Activated CD4-positive, alpha-beta T cell treated with anti-CD3 and anti-CD28 coated beads, Interleukin-2, amount 10 ng/mL, durations not matched to agents 7 days and 5 days (primary cell): Measurements from ENCODE around the gene SNTB2. TPM values are rescaled to one million over a fixed set of nuclear protein-coding genes. Genes with fewer than 3 reads are reported as not detected.

Source experiments
- CTCF ChIA-PET: fragments of 350-600 bp; sonication (Branson Sonifier 250); formaldehyde crosslinking; loops from one replicate; lab custom pipeline; 2021; ENCODE audit warnings: antibody characterized with exemption; lab: Charles Lee
- POLR2A ChIA-PET: fragments of 350-600 bp; sonication (Branson Sonifier 250); formaldehyde crosslinking; loops from one replicate; lab custom pipeline; 2021; ENCODE audit warnings: antibody characterized with exemption; lab: Charles Lee
- DNase-seq: peaks from one replicate; pipeline ENCODE4 v3.0.0-alpha.2; 2020
- H3K27ac Mint-ChIP-seq: one replicate; pipeline ENCODE4 v1.8.0; 2021; ENCODE audit warnings: mild to moderate bottlenecking, moderate library complexity, mixed read lengths
- H3K27me3 Mint-ChIP-seq: one replicate; pipeline ENCODE4 v1.8.0; 2021; ENCODE audit warnings: mixed read lengths
- H3K36me3 Mint-ChIP-seq: one replicate; pipeline ENCODE4 v1.8.0; 2021; ENCODE audit warnings: low read depth, mixed read lengths
- H3K4me1 Mint-ChIP-seq: one replicate; pipeline ENCODE4 v1.8.0; 2021; ENCODE audit warnings: mixed read lengths
- H3K4me3 Mint-ChIP-seq: one replicate; pipeline ENCODE4 v1.8.0; 2021; ENCODE audit warnings: mild to moderate bottlenecking, moderate library complexity, mixed read lengths
- H3K9me3 Mint-ChIP-seq: one replicate; pipeline ENCODE4 v1.8.0; 2021; ENCODE audit warnings: mixed read lengths
- total RNA-seq, 2 experiments: library from RNA; stranded (reverse); gene quantifications; one replicate each; pipeline ENCODE4 v1.2.3, GENCODE V29; 2021

SNTB2 gene
- total RNA-seq, 2 experiments from 2014 or later = 20.2 to 25.3 TPM

DNA sequence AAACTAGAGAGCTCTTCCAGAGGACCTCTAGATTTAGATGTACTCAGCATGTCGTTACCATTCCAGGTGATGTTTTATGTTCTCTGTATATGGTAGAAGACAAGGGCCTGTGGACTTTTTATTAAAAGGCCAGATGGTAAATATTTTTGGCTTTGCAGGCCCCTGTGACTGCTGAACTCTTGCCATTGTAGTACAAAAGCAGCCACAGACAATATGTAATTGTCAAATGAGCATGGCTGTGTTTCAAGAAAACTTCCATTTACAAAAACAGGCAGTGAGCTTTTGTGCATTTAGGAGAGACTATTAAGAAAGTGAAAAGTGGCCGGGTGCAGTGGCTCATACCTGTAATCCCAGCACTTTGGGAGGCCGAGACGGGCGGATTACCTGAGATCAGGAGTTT is 157.2 kb downstream of the SNTB2 start:
- peaks cover 29% of the 10 kb centered on the region for H3K4me1 Mint-ChIP-seq
- POLR2A ChIA-PET = no interaction called here
- no peak overlapping the region for H3K4me3 Mint-ChIP-seq
- H3K9me3 Mint-ChIP-seq = no peaks in the 10 kb centered on the region
- no peak for DNase-seq
- peaks cover 39% of the 10 kb centered on the region for H3K36me3 Mint-ChIP-seq
- CTCF ChIA-PET = interaction anchor here (1.7 kb wide), 1 partner anchor 10 kb away, joined by 8 read pairs; no protein-coding TSS in a partner anchor
- H3K27me3 Mint-ChIP-seq = no peaks in the 10 kb centered on the region
- no peak overlapping the region for H3K27ac Mint-ChIP-seq

DNA sequence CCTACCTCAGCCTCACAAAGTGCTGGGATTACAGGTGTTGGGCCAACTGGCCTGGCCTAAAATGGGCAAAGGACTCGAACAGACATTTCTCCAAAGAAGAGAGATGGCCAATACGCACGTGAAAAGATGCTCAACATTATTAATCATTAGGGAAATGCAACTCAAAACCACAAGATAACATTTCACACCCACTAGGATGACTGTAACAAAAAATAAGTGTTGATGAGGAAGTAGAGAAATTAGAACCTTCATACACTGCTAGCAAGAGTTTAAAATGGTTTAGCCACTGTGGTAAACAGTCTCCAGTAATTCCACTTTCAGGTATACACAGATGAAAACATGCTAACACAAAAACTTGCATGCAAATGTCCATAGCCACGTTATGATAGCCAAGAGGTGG is 159.0 kb downstream of the SNTB2 start:
- no peaks in the 10 kb centered on the region for H3K9me3 Mint-ChIP-seq

DNA sequence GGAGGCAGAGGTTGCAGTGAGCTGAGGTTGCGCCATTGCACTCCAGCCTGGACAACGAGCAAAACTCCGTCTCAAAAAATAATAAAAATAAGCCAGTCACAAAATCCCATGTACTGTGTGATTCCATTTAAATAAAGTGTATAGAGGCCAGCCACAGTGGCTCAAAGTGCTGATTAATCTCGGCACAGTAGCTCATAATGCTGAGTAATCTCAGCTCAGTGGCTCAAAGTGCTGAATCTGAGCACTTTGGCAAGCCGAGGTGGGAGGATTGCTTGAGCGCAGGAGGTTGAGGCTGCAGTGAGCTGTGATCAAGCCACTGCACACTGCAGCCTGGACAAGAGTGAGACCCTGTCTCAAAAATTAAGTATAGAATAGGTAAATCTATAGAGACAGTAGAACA is 159.7 kb downstream of the SNTB2 start:
- H3K4me1 Mint-ChIP-seq = peaks cover 10% of the 10 kb centered on the region
- CTCF ChIA-PET = interaction anchor here (0.8 to 1.7 kb wide), 3 partner anchors 10 to 408 kb away, joined by 3 read pairs; partner anchors contain the start of gene NOB1
- no peaks in the 10 kb centered on the region for H3K9me3 Mint-ChIP-seq
- POLR2A ChIA-PET = no interaction called here
- DNase-seq = no peak
- H3K36me3 Mint-ChIP-seq = peaks cover 25% of the 10 kb centered on the region
- no peaks in the 10 kb centered on the region for H3K27me3 Mint-ChIP-seq
- H3K4me3 Mint-ChIP-seq = no peak overlapping the region
- H3K27ac Mint-ChIP-seq = no peak overlapping the region

More for the DNA sequence above, 159.0 kb downstream of the SNTB2 start:
- H3K27ac Mint-ChIP-seq = no peak overlapping the region
- ChIA-PET POLR2A (no interaction called here), CTCF (interaction anchor here (1.4 to 1.7 kb wide), 2 partner anchors 10 to 30 kb away, joined by 3 read pairs; no protein-coding TSS in a partner anchor)
- DNase-seq = no peak
- no peaks in the 10 kb centered on the region for H3K27me3 Mint-ChIP-seq
- H3K4me3 Mint-ChIP-seq = no peak overlapping the region
- peaks cover 33% of the 10 kb centered on the region for H3K36me3 Mint-ChIP-seq
- H3K4me1 Mint-ChIP-seq = peaks cover 18% of the 10 kb centered on the region

DNA sequence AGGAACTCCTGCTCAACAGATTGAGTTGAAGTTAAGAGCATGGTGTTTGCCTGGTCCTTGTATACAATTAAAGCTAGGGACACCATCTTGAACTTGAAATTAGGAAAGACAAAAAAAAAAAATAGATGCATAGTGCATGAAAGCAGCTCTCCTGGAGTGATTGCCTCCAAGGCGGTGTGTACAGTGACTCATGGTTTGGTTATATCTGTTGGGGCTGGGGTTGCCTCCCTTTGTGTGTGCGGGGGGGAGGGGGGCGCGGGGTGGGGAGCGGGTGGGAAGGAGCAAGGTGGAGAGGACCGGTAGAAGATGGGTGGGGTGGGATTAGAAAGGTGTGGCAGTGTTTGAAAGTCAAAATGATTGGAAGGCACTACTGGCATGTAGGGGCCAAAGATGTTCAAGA is 161.3 kb downstream of the SNTB2 start:
- ChIA-PET POLR2A (no interaction called here), CTCF (no interaction called here)
- peaks cover 5% of the 10 kb centered on the region for H3K4me1 Mint-ChIP-seq
- H3K4me3 Mint-ChIP-seq = no peak overlapping the region
- no peak overlapping the region for H3K27ac Mint-ChIP-seq
- DNase-seq = no peak
- H3K36me3 Mint-ChIP-seq = peaks cover 23% of the 10 kb centered on the region
- H3K27me3 Mint-ChIP-seq = no peaks in the 10 kb centered on the region
- no peaks in the 10 kb centered on the region for H3K9me3 Mint-ChIP-seq

DNA sequence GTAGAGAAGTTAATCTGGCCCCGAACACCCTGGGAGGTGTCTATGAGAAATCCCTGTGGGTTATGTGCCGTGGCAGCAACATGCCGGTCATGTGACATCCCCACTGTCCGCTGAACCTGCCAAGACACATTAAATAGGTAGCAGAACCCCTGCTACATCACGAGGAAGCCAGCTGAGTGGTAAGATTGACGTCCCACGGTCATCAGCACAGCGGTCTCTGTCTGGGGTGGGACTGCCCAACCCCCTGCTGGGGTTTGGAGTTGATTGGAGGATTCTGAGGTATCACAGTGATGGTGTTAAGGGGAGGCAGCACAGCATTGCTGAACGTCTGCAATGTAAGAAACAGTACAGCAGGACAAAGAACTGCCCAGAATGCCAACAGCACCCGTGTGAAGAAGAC is 162.6 kb downstream of the SNTB2 start:
- peaks cover 20% of the 10 kb centered on the region for H3K36me3 Mint-ChIP-seq
- H3K27ac Mint-ChIP-seq = no peak overlapping the region
- H3K27me3 Mint-ChIP-seq = no peaks in the 10 kb centered on the region
- H3K9me3 Mint-ChIP-seq = no peaks in the 10 kb centered on the region
- H3K4me3 Mint-ChIP-seq = no peak overlapping the region
- H3K4me1 Mint-ChIP-seq = no peaks in the 10 kb centered on the region
- CTCF ChIA-PET = interaction anchor here (0.6 kb wide), 1 partner anchor 515 kb away, joined by 3 read pairs; no protein-coding TSS in a partner anchor
- DNase-seq = no peak
- POLR2A ChIA-PET = interaction anchor here (0.7 kb wide), 1 partner anchor 37 kb away, joined by 12 read pairs; no protein-coding TSS in a partner anchor

DNA sequence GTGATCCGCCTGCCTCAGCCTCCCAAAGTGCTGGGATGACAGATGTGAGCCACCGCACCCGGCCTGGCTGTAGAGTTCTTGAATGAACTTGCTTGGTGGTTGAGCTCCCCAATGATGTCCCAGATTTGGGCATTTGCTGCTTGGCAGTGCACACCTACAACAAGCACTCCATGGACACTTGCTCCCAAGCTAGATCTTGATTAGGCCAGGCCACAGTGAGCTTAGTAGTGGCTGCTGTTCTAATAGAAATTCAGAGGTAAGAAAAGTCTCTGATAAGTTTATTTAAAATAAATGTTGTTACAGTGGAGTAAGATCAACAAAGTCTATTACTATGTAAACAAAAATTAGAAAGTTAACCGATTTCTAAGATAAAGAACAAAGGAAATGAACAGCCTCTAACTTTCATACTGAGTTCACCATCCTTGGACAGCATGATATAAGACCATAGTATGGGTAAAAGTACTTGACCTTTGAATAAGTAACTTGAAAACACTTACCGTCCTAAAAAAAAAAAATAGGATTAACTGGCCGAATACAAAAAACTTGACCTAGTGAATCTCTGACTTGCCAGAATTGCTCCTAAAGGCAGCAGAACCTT is 163.7 kb downstream of the SNTB2 start:
- no peak for DNase-seq
- Mint-ChIP-seq H3K4me1 (no peaks in the 10 kb centered on the region), H3K4me3 (no peak overlapping the region), H3K36me3 (peaks cover 24% of the 10 kb centered on the region), H3K27me3 (no peaks in the 10 kb centered on the region), H3K9me3 (no peaks in the 10 kb centered on the region), H3K27ac (no peak overlapping the region)
- ChIA-PET POLR2A (interaction anchor here (0.6 kb wide), 1 partner anchor 65 kb away, joined by 4 read pairs; no protein-coding TSS in a partner anchor), CTCF (interaction anchor here (0.6 kb wide), 3 partner anchors 91 to 1097 kb away, joined by 3 to 4 read pairs (median 3); no protein-coding TSS in a partner anchor)

DNA sequence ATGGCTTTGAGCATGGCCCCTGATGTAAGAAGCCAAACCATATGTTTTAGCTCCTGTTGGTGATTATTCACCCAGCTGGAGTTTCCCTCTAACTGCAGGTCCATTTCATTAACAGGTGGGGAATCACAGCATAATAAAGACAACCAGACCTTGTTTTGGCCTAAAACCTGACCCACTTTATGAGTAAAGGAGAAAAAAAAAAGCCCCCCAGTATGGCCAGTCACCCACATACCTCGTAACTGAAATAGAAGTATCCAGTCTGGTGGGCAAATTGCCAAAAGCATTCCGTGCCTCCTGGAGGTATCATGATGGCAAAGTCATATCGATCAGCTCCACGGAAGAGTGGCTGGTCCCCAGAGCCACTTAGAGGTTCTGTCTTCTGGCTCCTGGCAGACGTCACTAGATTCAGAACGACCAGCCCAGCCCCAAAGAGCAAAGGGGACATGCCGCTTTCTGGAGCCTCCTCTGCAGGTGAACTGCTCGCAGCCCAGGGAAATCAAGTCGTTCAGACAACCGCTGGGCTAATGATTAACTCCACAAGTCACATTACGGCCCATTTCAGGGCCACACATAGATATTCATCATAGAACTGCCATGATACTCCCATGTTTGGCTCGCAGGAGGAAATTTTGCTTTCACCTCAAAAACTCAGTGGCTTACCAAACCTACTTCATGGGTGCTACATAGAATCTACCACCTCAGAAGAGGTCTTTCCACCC is 164.5 kb downstream of the SNTB2 start, which contains the start of gene TMED6:
TSS of gene TMED6 (minus strand) at position 478 of the 719 bp plus-strand sequence. CDS start at position 445, 33 bp downstream.
- H3K27me3 Mint-ChIP-seq = no peaks in the 10 kb centered on the region
- CTCF ChIA-PET = interaction anchor here (0.6 kb wide), 3 partner anchors 10 to 1097 kb away, joined by 3 read pairs; no protein-coding TSS in a partner anchor
- H3K36me3 Mint-ChIP-seq = peaks cover 32% of the 10 kb centered on the region
- H3K27ac Mint-ChIP-seq = no peak within 1 kb of the TSS
- H3K4me3 Mint-ChIP-seq = no peak within 1 kb of the TSS
- no peaks in the 10 kb centered on the region for H3K9me3 Mint-ChIP-seq
- no peak for DNase-seq
- POLR2A ChIA-PET = interaction anchor here (0.6 kb wide), 1 partner anchor 66 kb away, joined by 4 read pairs; no protein-coding TSS in a partner anchor
- no peaks in the 10 kb centered on the region for H3K4me1 Mint-ChIP-seq

Other genes with a start within 250 kb of the SNTB2 start
- gene HAS3, start 81.5 kb upstream of the SNTB2 start, total RNA-seq = under 1 TPM; 0.67 to 0.84 TPM
- gene CHTF8, start 54.6 kb upstream of the SNTB2 start, total RNA-seq = 100 to 1,000 TPM; 132 to 165 TPM
- gene UTP4, start 54.5 kb upstream of the SNTB2 start, total RNA-seq = 10 to 100 TPM; 51.8 to 53.2 TPM
- gene VPS4A, start 124.2 kb downstream of the SNTB2 start, total RNA-seq = 10 to 100 TPM; 33.4 to 35.4 TPM
- gene PDF, start 143.4 kb downstream of the SNTB2 start, total RNA-seq = 10 to 100 TPM in 1 of 2 experiments, 1 to 10 TPM in 1; 9.1 to 15.2 TPM
- 10 to 100 TPM; 31.5 to 32.9 TPM for gene COG8, start 152.4 kb downstream of the SNTB2 start, total RNA-seq
- gene NIP7, start 152.6 kb downstream of the SNTB2 start, total RNA-seq = 10 to 100 TPM; 36.5 to 38.0 TPM
- gene TMED6, start 164.6 kb downstream of the SNTB2 start, total RNA-seq = 1 to 10 TPM; 1.0 to 1.3 TPM
- 10 to 100 TPM; 41.3 to 53.1 TPM for gene TERF2, start 198.8 kb downstream of the SNTB2 start, total RNA-seq
- gene CYB5B, start 237.5 kb downstream of the SNTB2 start, total RNA-seq = 100 to 1,000 TPM; 157 to 178 TPM